Endothelial cell of umbilical vein (primary cell): Measurements from ENCODE around the gene IGFL2. TPM values are rescaled to one million over a fixed set of nuclear protein-coding genes. Genes with fewer than 3 reads are reported as not detected.

Experiments
- BruUV-seq: library from RNA; stranded (reverse); fragments of 400-500 nt; replicated peaks from 2 replicates; lab custom pipeline; 2021; lab: Mats Ljungman, UMichigan
- CTCF ChIA-PET: fragments of 300-600, 350-600 bp; sonication (Branson Sonifier 250); formaldehyde crosslinking; loops from one replicate; lab custom pipeline; 2021; ENCODE audit warnings: antibody characterized with exemption, inconsistent platforms; lab: Charles Lee
- POLR2A ChIA-PET: fragments of 300-600, 350-600 bp; sonication (Branson Sonifier 250); formaldehyde crosslinking; loops from one replicate; lab custom pipeline; 2021; ENCODE audit warnings: antibody characterized with exemption, inconsistent platforms; lab: Charles Lee
- DNase-seq: peaks from one replicate; pipeline ENCODE4 v3.0.0-alpha.2; 2011; ENCODE audit warnings: low read depth, low spot score
- FAIRE-seq: peaks from 2 replicates; lab custom pipeline; 2011; peaks lifted over from hg19 to GRCh38; lab: Jason Lieb, UNC
- H2AFZ ChIP-seq: 2 replicates; pipeline ENCODE4 v1.6.0; 2012; ENCODE audit warnings: low read depth, low read length, control low read depth, inconsistent platforms
- H3K27ac ChIP-seq: 2 replicates; pipeline ENCODE4 v1.5.1; 2011; ENCODE audit warnings: low read depth, mild to moderate bottlenecking, control low read depth, low read length, moderate library complexity; ENCODE audit not compliant: insufficient read depth
- H3K27me3 ChIP-seq, 2 experiments: 2 replicates each; pipeline versions ENCODE4 v1.6.0 to v1.6.1; 2011; ENCODE audit warnings: low read length in 2 of 2, mixed read lengths in 1 of 2; ENCODE audit not compliant: control insufficient read depth in 2 of 2, insufficient read depth in 2 of 2
- H3K36me3 ChIP-seq, 2 experiments: 2 replicates in 1 of 2; 3 replicates in 1 of 2; pipeline ENCODE4 v1.5.1; 2011; ENCODE audit warnings: low read length in 2 of 2, mild to moderate bottlenecking in 1 of 2, moderate library complexity in 1 of 2; ENCODE audit not compliant: control insufficient read depth in 2 of 2, insufficient read depth in 2 of 2; ENCODE audit errors: extremely low read depth in 1 of 2
- H3K4me1 ChIP-seq: 3 replicates; pipeline ENCODE4 v1.5.1; 2011; ENCODE audit warnings: mild to moderate bottlenecking, low read length; ENCODE audit not compliant: control insufficient read depth, insufficient read depth; ENCODE audit errors: extremely low read depth
- H3K4me2 ChIP-seq: 2 replicates; pipeline ENCODE4 v1.6.1; 2011; ENCODE audit warnings: low read length, control low read depth, mixed read lengths; ENCODE audit not compliant: insufficient read depth
- H3K4me3 ChIP-seq, 3 experiments: fragments of 200-600 bp in 1 of 3; sonication (generic), shearing (Covaris generic) in 1 of 3; replicated peaks in 1 of 3; 2 replicates each; pipeline ENCODE4 v1.5.1; 2011 to 2016; ENCODE audit warnings: control low read depth in 3 of 3, low read length in 3 of 3, mild to moderate bottlenecking in 2 of 3, inconsistent platforms in 1 of 3, low read depth in 1 of 3, moderate library complexity in 1 of 3; ENCODE audit not compliant: insufficient read depth in 1 of 3
- H3K79me2 ChIP-seq: 2 replicates; pipeline ENCODE4 v1.6.0; 2012; ENCODE audit warnings: low read length, inconsistent platforms; ENCODE audit not compliant: control insufficient read depth, insufficient read depth
- H3K9ac ChIP-seq: replicated peaks from 2 replicates; pipeline ENCODE3; 2011; ENCODE audit warnings: low read length, control low read depth; ENCODE audit not compliant: insufficient read depth; ENCODE audit errors: extremely low read depth
- H3K9me1 ChIP-seq: replicated peaks from 3 replicates; pipeline ENCODE4 v1.6.0; 2011; ENCODE audit warnings: mild to moderate bottlenecking, low read length; ENCODE audit not compliant: control insufficient read depth, insufficient read depth; ENCODE audit errors: extremely low read depth
- H3K9me3 ChIP-seq: replicated peaks from 2 replicates; pipeline ENCODE4 v1.5.1; 2012; ENCODE audit warnings: low read length, inconsistent platforms; ENCODE audit not compliant: control insufficient read depth, insufficient read depth
- H4K20me1 ChIP-seq: replicated peaks from 2 replicates; pipeline ENCODE3; 2011; ENCODE audit warnings: mild to moderate bottlenecking, low read length; ENCODE audit not compliant: control insufficient read depth, insufficient read depth; ENCODE audit errors: extremely low read depth
- CTCF ChIP-seq, 2 donors: IDR thresholded peaks; 1 replicate in 1 of 2; 2 replicates in 1 of 2; pipeline ENCODE4 v1.5.1; 2011; ENCODE audit warnings: low read length in 2 of 2, mild to moderate bottlenecking in 2 of 2, moderate library complexity in 2 of 2, control low read depth in 1 of 2, inconsistent platforms in 1 of 2, low read depth in 1 of 2; ENCODE audit not compliant: insufficient read depth in 1 of 2; ENCODE audit errors: extremely low read depth in 1 of 2
- EZH2 ChIP-seq: IDR thresholded peaks from 2 replicates; pipeline ENCODE4 v1.6.1; 2012; ENCODE audit warnings: borderline replicate concordance, low read depth, mild to moderate bottlenecking, moderate library complexity, low read length, inconsistent platforms; ENCODE audit not compliant: severe bottlenecking
- FOS ChIP-seq: IDR thresholded peaks from 2 replicates; pipeline ENCODE4 v1.6.1; 2011; ENCODE audit warnings: mild to moderate bottlenecking, low read length, moderate library complexity, borderline replicate concordance; ENCODE audit not compliant: insufficient read depth
- GATA2 ChIP-seq: IDR thresholded peaks from 2 replicates; pipeline ENCODE4 v1.7.0; 2011; ENCODE audit warnings: low read depth, mild to moderate bottlenecking, moderate library complexity, mixed read lengths, low read length; ENCODE audit not compliant: insufficient read length, insufficient read depth
- JUN ChIP-seq: IDR thresholded peaks from 2 replicates; pipeline ENCODE4 v1.6.1; 2011; ENCODE audit warnings: borderline replicate concordance, low read depth; ENCODE audit not compliant: insufficient read length, insufficient read depth
- MAX ChIP-seq: IDR thresholded peaks from 2 replicates; pipeline ENCODE4 v1.6.1; 2011; ENCODE audit not compliant: insufficient read depth, insufficient read length
- MYC ChIP-seq: IDR thresholded peaks from one replicate; pipeline ENCODE4 v1.6.1; 2011; ENCODE audit warnings: mild to moderate bottlenecking, low read depth, low read length
- POLR2A ChIP-seq: IDR thresholded peaks from 2 replicates; pipeline ENCODE4 v1.6.1; 2012; ENCODE audit warnings: low read depth, mild to moderate bottlenecking, control low read depth, low read length
- POLR2AphosphoS5 ChIP-seq: IDR thresholded peaks from 2 replicates; pipeline ENCODE4 v1.6.1; 2012; ENCODE audit warnings: low read depth, mild to moderate bottlenecking, control low read depth, low read length, moderate library complexity; ENCODE audit not compliant: insufficient read depth
- dilution Hi-C: fragments of 300-500 bp; cut with MboI; formaldehyde crosslinking; loops from one replicate; pipeline ENCODE4 v1.15.0; 2019; ENCODE audit warnings: low sequenced_read_pairs; ENCODE audit not compliant: extremely low pct_ligation_motif_present
- intact Hi-C: fragments of 100-400 bp; cut with micrococcal nuclease; formaldehyde crosslinking; loops from one replicate; pipeline ENCODE4 v1.10.0; 2022
- polyA plus RNA-seq, 4 experiments: library from polyadenylated mRNA; depleted of rRNA in 3 of 4; stranded (reverse) in 3 of 4; unstranded in 1 of 4; fragments of >200 nt; gene quantifications; 2 replicates each; pipeline versions ENCODE4 v1.2.1 to v1.2.3, GENCODE V29; 2011 to 2012; ENCODE audit warnings: missing spikeins in 1 of 4
- total RNA-seq: library from RNA; stranded (reverse); gene quantifications from 2 replicates; pipeline ENCODE4 v1.2.3, GENCODE V29; 2021

The IGFL2 gene
- total and polyA plus RNA-seq, 2 donors (not counting 3 experiments of a cell fraction or from before 2014, with no cell fraction given), result not detected

GRCh38 chr19:46191356-46191755, 43.3 kb downstream of the IGFL2 start:
- DNase-seq (no peak), FAIRE-seq (no peak)
- H3K9ac ChIP-seq, result no peak overlapping the region
- peaks cover 3 to 21% of the 10 kb centered on the region in 2 experiments for H3K27me3 ChIP-seq
- dilution Hi-C loops, result no loop called here
- ChIA-PET CTCF (interaction anchor here (0.9 to 5.3 kb wide), 5 partner anchors 73 to 163 kb away, joined by 3 to 199 read pairs (median 14); no protein-coding TSS in a partner anchor), POLR2A (no interaction called here)
- TF ChIP-seq POLR2AphosphoS5 (no peak), POLR2A (no peak), JUN (no peak), FOS (no peak), MYC (no peak), EZH2 (no peak), MAX (no peak), GATA2 (no peak), CTCF (IDR thresholded peaks at IDR 0.05; ENCODE audit: extremely low read depth in 1 of 2, insufficient read depth in 1 of 2, low read depth in 1 of 2, low read length in 2 of 2) (no peak)
- H2AFZ ChIP-seq, result no peak overlapping the region
- H3K36me3 ChIP-seq, result no peaks in the 10 kb centered on the region
- H3K9me3 ChIP-seq, result no peaks in the 10 kb centered on the region
- H3K4me1 ChIP-seq, result no peaks in the 10 kb centered on the region
- H3K79me2 ChIP-seq, result no peaks in the 10 kb centered on the region
- no peaks in the 10 kb centered on the region for H3K9me1 ChIP-seq
- no peaks in the 10 kb centered on the region for H4K20me1 ChIP-seq
- H3K27ac ChIP-seq, result no peak overlapping the region
- no peak overlapping the region for H3K4me3 ChIP-seq
- intact Hi-C loops, result no loop called here
- H3K4me2 ChIP-seq, result no peak overlapping the region
- no TSS peak for BruUV-seq
